Loucy (cell line): ENCODE results near the gene FASTKD3.

ENCODE experiments used
- H2AFZ ChIP-seq: fragments of 200-600 bp; sonication (generic); 2 replicates; pipeline ENCODE4 v1.6.0; 2016; ENCODE audit warnings: antibody characterized with exemption, mild to moderate bottlenecking, low read length, moderate library complexity
- H3F3A ChIP-seq: fragments of 200-600 bp; 2 replicates; pipeline ENCODE4 v1.6.0; 2016; ENCODE audit warnings: antibody characterized with exemption, low read depth, mild to moderate bottlenecking
- H3K27me3 ChIP-seq: fragments of 200-600 bp; sonication (generic); 2 replicates; pipeline ENCODE4 v1.6.1; 2014; ENCODE audit warnings: low read length, mild to moderate bottlenecking; ENCODE audit not compliant: insufficient read depth, poor library complexity, severe bottlenecking
- H3K36me3 ChIP-seq: fragments of 200-600 bp; sonication (generic); 2 replicates; pipeline ENCODE4 v1.6.1; 2016; ENCODE audit warnings: low read length; ENCODE audit not compliant: insufficient read depth
- H3K4me1 ChIP-seq: fragments of 200-600 bp; sonication (generic); 2 replicates; pipeline ENCODE4 v1.5.1; 2014; ENCODE audit warnings: low read length, mild to moderate bottlenecking; ENCODE audit not compliant: insufficient read depth, poor library complexity, severe bottlenecking
- H3K4me2 ChIP-seq: fragments of 200-600 bp; sonication (generic); 2 replicates; pipeline ENCODE4 v1.6.0; 2014; ENCODE audit warnings: antibody characterized with exemption, low read length, low read depth, mild to moderate bottlenecking; ENCODE audit not compliant: poor library complexity, severe bottlenecking
- H3K4me3 ChIP-seq: fragments of 200-600 bp; sonication (generic); 2 replicates; pipeline ENCODE4 v1.5.1; 2014; ENCODE audit warnings: low read length, mild to moderate bottlenecking, mixed read lengths; ENCODE audit not compliant: poor library complexity, severe bottlenecking
- H3K79me2 ChIP-seq: fragments of 200-600 bp; sonication (generic); 2 replicates; pipeline ENCODE4 v1.6.1; 2014; ENCODE audit warnings: low read length; ENCODE audit not compliant: insufficient read depth
- H3K9ac ChIP-seq: fragments of 200-600 bp; sonication (generic); 2 replicates; pipeline ENCODE4 v1.6.0; 2014; ENCODE audit warnings: mild to moderate bottlenecking, low read depth, low read length, moderate library complexity; ENCODE audit not compliant: poor library complexity, severe bottlenecking
- H3K9me2 ChIP-seq: fragments of 200-600 bp; sonication (generic); replicated peaks from 2 replicates; pipeline ENCODE4 v1.6.1; 2016; ENCODE audit warnings: low read depth, low read length, mixed read lengths
- H3K9me3 ChIP-seq: fragments of 200-600 bp; sonication (generic); 2 replicates; pipeline ENCODE4 v1.6.1; 2014; ENCODE audit warnings: mild to moderate bottlenecking, antibody characterized with exemption, low read length, low read depth; ENCODE audit not compliant: insufficient read depth
- H4K20me1 ChIP-seq: fragments of 200-600 bp; sonication (generic); 2 replicates; pipeline ENCODE4 v1.6.0; 2014; ENCODE audit warnings: antibody characterized with exemption, low read length, mild to moderate bottlenecking; ENCODE audit not compliant: insufficient read depth, poor library complexity, severe bottlenecking
- CTCF ChIP-seq: fragments of 200-600 bp; sonication (generic); conservative IDR thresholded peaks from 2 replicates; pipeline ENCODE4 v1.5.1; 2014; ENCODE audit warnings: mild to moderate bottlenecking, antibody characterized with exemption, low read length
- EZH2phosphoT487 ChIP-seq: fragments of 200-600 bp; IDR thresholded peaks from 2 replicates; pipeline ENCODE4 v1.6.1; 2018; ENCODE audit warnings: antibody characterized with exemption, mild to moderate bottlenecking, moderate library complexity, borderline replicate concordance

FASTKD3 gene

GRCh38 chr5:7814816-7815215 lies 54.0 kb downstream of the FASTKD3 start:
- Histone ChIP-seq H3K9me2 (no peaks in the 10 kb centered on the region), H3K4me3 (peak overlapping the region; percentile 64), H4K20me1 (no peaks in the 10 kb centered on the region), H3K27me3 (no peaks in the 10 kb centered on the region), H2AFZ (peak overlapping the region; percentile 74; the same call in 1 of the 2 replicates), H3K79me2 (no peaks in the 10 kb centered on the region), H3K4me1 (peaks cover 30% of the 10 kb centered on the region), H3K4me2 (peak overlapping the region; percentile 68), H3K9me3 (no peaks in the 10 kb centered on the region), H3K36me3 (no peaks in the 10 kb centered on the region), H3F3A (no peaks in the 10 kb centered on the region), H3K9ac (peak overlapping the region; percentile 60)
- TF ChIP-seq CTCF (no peak), EZH2phosphoT487 (no peak)

DNA sequence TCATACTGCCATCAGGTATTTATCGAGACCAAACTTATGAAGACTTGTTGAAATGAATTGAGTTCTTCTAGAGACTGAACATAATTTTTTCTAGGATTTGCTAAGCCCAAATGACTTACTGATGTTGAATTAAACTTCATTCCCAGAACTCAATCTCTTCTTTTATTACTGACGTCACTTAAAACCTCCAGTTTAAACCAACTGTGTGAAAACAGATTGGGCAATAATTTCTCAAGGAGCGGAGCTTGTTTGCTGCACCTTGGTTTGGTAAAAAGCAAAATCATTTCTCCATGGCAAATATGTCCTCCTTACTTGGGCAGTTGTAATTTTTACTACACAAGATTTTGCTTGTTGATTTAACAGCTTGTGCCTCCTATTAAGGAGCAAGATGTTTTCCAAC lies 55.3 kb downstream of the FASTKD3 start:
- H3K79me2 ChIP-seq: no peaks in the 10 kb centered on the region
- H3K9me2 ChIP-seq: no peaks in the 10 kb centered on the region
- H2AFZ ChIP-seq: no peak overlapping the region
- no peaks in the 10 kb centered on the region for H4K20me1 ChIP-seq
- no peak for TF ChIP-seq EZH2phosphoT487
- TF ChIP-seq CTCF: no peak
- no peaks in the 10 kb centered on the region for H3K9me3 ChIP-seq
- no peaks in the 10 kb centered on the region for H3K36me3 ChIP-seq
- H3K4me2 ChIP-seq: no peak overlapping the region
- H3F3A ChIP-seq: no peaks in the 10 kb centered on the region
- H3K4me1 ChIP-seq: peaks cover 30% of the 10 kb centered on the region
- no peaks in the 10 kb centered on the region for H3K27me3 ChIP-seq
- no peak overlapping the region for H3K9ac ChIP-seq
- H3K4me3 ChIP-seq: no peak overlapping the region

- Histone ChIP-seq H3K36me3 (no peaks in the 10 kb centered on the region), H2AFZ (no peak overlapping the region), H3K4me1 (peaks cover 30% of the 10 kb centered on the region), H3K9me3 (no peaks in the 10 kb centered on the region), H3K4me2 (no peak overlapping the region), H3F3A (no peaks in the 10 kb centered on the region), H3K4me3 (no peak overlapping the region), H3K9me2 (no peaks in the 10 kb centered on the region), H3K9ac (no peak overlapping the region), H4K20me1 (no peaks in the 10 kb centered on the region), H3K79me2 (no peaks in the 10 kb centered on the region), H3K27me3 (no peaks in the 10 kb centered on the region)
- TF ChIP-seq CTCF (no peak), EZH2phosphoT487 (no peak)
Measured at GRCh38 chr5:7813007-7813406, 55.8 kb downstream of the FASTKD3 start.
